HepG2 (cell line): ENCODE data around the gene BBS5. TPM values are rescaled to one million over a fixed set of nuclear protein-coding genes. Genes with fewer than 3 reads are reported as not detected.

Experiments
- ARNT2 ChIP-seq: sonication (generic); formaldehyde crosslinking; IDR thresholded peaks from 2 replicates; pipeline ENCODE4 v1.8.0; 2022; ENCODE audit warnings: mild to moderate bottlenecking, low read depth, missing genetic modification reagents, moderate library complexity
- CAMTA2 ChIP-seq: sonication (generic); formaldehyde crosslinking; IDR thresholded peaks from 2 replicates; pipeline ENCODE4 v1.4.0; 2020; ENCODE audit warnings: mild to moderate bottlenecking, missing genetic modification reagents, borderline replicate concordance
- DMAP1 ChIP-seq: IDR thresholded peaks from 2 replicates; pipeline ENCODE4 v1.6.1; 2016
- ELF1 ChIP-seq: sonication (generic); formaldehyde crosslinking; IDR thresholded peaks from 2 replicates; pipeline ENCODE4 v1.4.0; 2020; ENCODE audit warnings: missing genetic modification reagents
- FLYWCH1 ChIP-seq: sonication (generic); formaldehyde crosslinking; IDR thresholded peaks from 2 replicates; pipeline ENCODE4 v1.8.1; 2023; ENCODE audit warnings: mild to moderate bottlenecking, missing genetic modification reagents
- HDAC2 ChIP-seq: sonication (generic); formaldehyde crosslinking; IDR thresholded peaks from 2 replicates; pipeline ENCODE4 v1.4.0; 2020; ENCODE audit warnings: missing genetic modification reagents
- HNRNPH1 ChIP-seq: fragments of 200-400 bp; formaldehyde crosslinking; optimal IDR thresholded peaks from 2 replicates; pipeline ENCODE3; 2017; ENCODE audit warnings: mild to moderate bottlenecking, low read depth, low read length
- IRX3 ChIP-seq: sonication (generic); formaldehyde crosslinking; IDR thresholded peaks from 2 replicates; pipeline ENCODE4 v1.8.1; 2023; ENCODE audit warnings: mild to moderate bottlenecking, low read depth, missing genetic modification reagents, borderline replicate concordance
- NR2F1 ChIP-seq, 2 experiments: fragments of 450-650 bp in 1 of 2; formaldehyde crosslinking in 1 of 2; IDR thresholded peaks; 2 replicates each; pipeline versions ENCODE4 v1.5.0 to v1.6.1; 2016 to 2020; ENCODE audit warnings: mild to moderate bottlenecking in 1 of 2, missing compliant biosample characterization in 1 of 2, missing genetic modification reagents in 1 of 2, moderate library complexity in 1 of 2
- PITX1 ChIP-seq: sonication (generic); formaldehyde crosslinking; IDR thresholded peaks from 2 replicates; pipeline ENCODE4 v1.5.1; 2020; ENCODE audit warnings: mild to moderate bottlenecking, missing genetic modification reagents
- PRDM4 ChIP-seq: sonication (generic); formaldehyde crosslinking; IDR thresholded peaks from 2 replicates; pipeline ENCODE4 v1.9.0; 2021; ENCODE audit warnings: missing genetic modification reagents, borderline replicate concordance
- PRMT3 ChIP-seq: sonication (generic); formaldehyde crosslinking; IDR thresholded peaks from 2 replicates; pipeline ENCODE4 v1.8.1; 2022; ENCODE audit warnings: low read depth, mild to moderate bottlenecking, moderate library complexity, missing genetic modification reagents, borderline replicate concordance
- SOX13 ChIP-seq, 3 experiments: fragments of 450-650 bp in 1 of 3; sonication (generic) in 1 of 3; formaldehyde crosslinking in 1 of 3; IDR thresholded peaks in 2 of 3; conservative IDR thresholded peaks in 1 of 3; 2 replicates each; pipeline versions ENCODE4 v1.5.0 to v1.6.1; 2016 to 2020; ENCODE audit warnings: antibody characterized with exemption in 1 of 3, mild to moderate bottlenecking in 1 of 3, missing compliant biosample characterization in 1 of 3, missing genetic modification reagents in 1 of 3, moderate library complexity in 1 of 3
- SP5 ChIP-seq: IDR thresholded peaks from 2 replicates; pipeline ENCODE4 v1.6.1; 2016; ENCODE audit warnings: low read depth, borderline replicate concordance
- TSC22D2 ChIP-seq: sonication (generic); formaldehyde crosslinking; IDR thresholded peaks from 2 replicates; pipeline ENCODE4 v1.5.1; 2020; ENCODE audit warnings: missing genetic modification reagents, mild to moderate bottlenecking, borderline replicate concordance
- ZC3H13 ChIP-seq: sonication (generic); formaldehyde crosslinking; IDR thresholded peaks from 2 replicates; pipeline ENCODE4 v1.8.1; 2023; ENCODE audit warnings: mild to moderate bottlenecking, missing genetic modification reagents, moderate library complexity
- ZFP62 ChIP-seq: sonication (generic); formaldehyde crosslinking; IDR thresholded peaks from 2 replicates; pipeline ENCODE4 v1.4.0; 2020; ENCODE audit warnings: missing genetic modification reagents
- ZNF235 ChIP-seq: sonication (generic); formaldehyde crosslinking; IDR thresholded peaks from 2 replicates; pipeline ENCODE4 v1.8.1; 2023; ENCODE audit warnings: mild to moderate bottlenecking, missing genetic modification reagents, borderline replicate concordance
- ZNF343 ChIP-seq: sonication (generic); formaldehyde crosslinking; IDR thresholded peaks from 2 replicates; pipeline ENCODE4 v1.4.0; 2020; ENCODE audit warnings: mild to moderate bottlenecking, missing genetic modification reagents
- ZNF558 ChIP-seq: sonication (generic); formaldehyde crosslinking; IDR thresholded peaks from 2 replicates; pipeline ENCODE4 v1.9.0; 2022; ENCODE audit warnings: mild to moderate bottlenecking, missing genetic modification reagents, borderline replicate concordance
- ZNF607 ChIP-seq: sonication (generic); formaldehyde crosslinking; IDR thresholded peaks from 2 replicates; pipeline ENCODE4 v1.5.1; 2020; ENCODE audit warnings: missing genetic modification reagents, mild to moderate bottlenecking, borderline replicate concordance
- ZNF670 ChIP-seq: sonication (generic); formaldehyde crosslinking; IDR thresholded peaks from 2 replicates; pipeline ENCODE4 v1.8.0; 2022; ENCODE audit warnings: mild to moderate bottlenecking, missing genetic modification reagents, borderline replicate concordance
- ZNF691 ChIP-seq: sonication (generic); formaldehyde crosslinking; IDR thresholded peaks from 2 replicates; pipeline ENCODE4 v1.4.0; 2020; ENCODE audit warnings: missing genetic modification reagents, low read depth, mild to moderate bottlenecking, borderline replicate concordance
- polyA plus RNA-seq, 8 experiments: library from polyadenylated mRNA; depleted of rRNA in 3 of 8; stranded (reverse) in 7 of 8; unstranded in 1 of 8; fragments of >200 nt; fragmentation: Illumina TruSeq in 4 of 8; extraction: Trizol in 4 of 8; gene quantifications; 2 replicates each; pipeline versions ENCODE4 v1.2.1 to v1.2.3, GENCODE V29; 2011 to 2016; ENCODE audit warnings: low read depth in 4 of 8, missing spikeins in 1 of 8, mixed read lengths in 1 of 8; ENCODE audit not compliant: insufficient read depth in 1 of 8
- total RNA-seq, 5 experiments: library from RNA; depleted of rRNA; stranded (reverse); fragments of >200 nt; fragmentation: Illumina TruSeq; extraction: Trizol; gene quantifications; 2 replicates each; pipeline ENCODE4 v1.2.3, GENCODE V29; 2016; ENCODE audit warnings: low read depth in 1 of 5

BBS5 gene
- total and polyA plus RNA-seq, 2 of the 13 experiments (the other 11 are each of a cell fraction or from before 2014, with no cell fraction given): 1.8 to 4.5 TPM

- no peak for TF ChIP-seq ZNF558 (CRISPR knock-in tag)
- peak; percentile 60 for TF ChIP-seq HDAC2
- no peak for TF ChIP-seq ZFP62 (CRISPR knock-in tag)
- no peak for TF ChIP-seq ELF1
- 0 out of 2 replicates have a peak, but pooled peaks have one; percentile 30 for TF ChIP-seq DMAP1 (CRISPR knock-in tag)
- no peak for TF ChIP-seq ARNT2 (CRISPR knock-in tag)
- no peak for TF ChIP-seq SOX13 (IDR thresholded peaks at IDR 0.05)
- TF ChIP-seq SOX13 (CRISPR knock-in tag; conservative IDR thresholded peaks at IDR 0.05 in 1 of 2, IDR thresholded peaks at IDR 0.05 in 1 of 2): peak in 1 of 2 experiments; percentile 43; a peak in 1 of 4 replicates
- no peak for TF ChIP-seq ZNF607 (CRISPR knock-in tag)
- no peak for TF ChIP-seq ZNF343 (CRISPR knock-in tag)
- TF ChIP-seq IRX3 (CRISPR knock-in tag): no peak
- no peak for TF ChIP-seq NR2F1 (CRISPR knock-in tag; IDR thresholded peaks at IDR 0.05)
- no peak for TF ChIP-seq PITX1 (CRISPR knock-in tag)
- no peak for TF ChIP-seq ZNF670 (CRISPR knock-in tag)
- no peak for TF ChIP-seq ZC3H13 (CRISPR knock-in tag)
- no peak for TF ChIP-seq PRMT3
- no peak for TF ChIP-seq ZNF691 (CRISPR knock-in tag)
- TF ChIP-seq HNRNPH1: no peak
- no peak for TF ChIP-seq PRDM4 (CRISPR knock-in tag)
- TF ChIP-seq FLYWCH1: no peak
- TF ChIP-seq SP5 (CRISPR knock-in tag): no peak
- no peak for TF ChIP-seq ZNF235 (CRISPR knock-in tag)
- no peak for TF ChIP-seq TSC22D2
- TF ChIP-seq CAMTA2 (CRISPR knock-in tag): no peak
Observed at GRCh38 chr2:169485650-169486138, 6.4 kb downstream of the BBS5 start (continued).
